GM12872 (cell line): Measurements from ENCODE around the gene NPSR1.

ENCODE experiments used
- TF ChIP-seq, protein P1 (sequence below): IDR thresholded peaks from 3 replicates; pipeline ENCODE4 v1.5.1; 2011; ENCODE audit warnings: low read depth, mild to moderate bottlenecking, low read length, moderate library complexity; ENCODE audit not compliant: insufficient read depth

NPSR1 gene

DNA sequence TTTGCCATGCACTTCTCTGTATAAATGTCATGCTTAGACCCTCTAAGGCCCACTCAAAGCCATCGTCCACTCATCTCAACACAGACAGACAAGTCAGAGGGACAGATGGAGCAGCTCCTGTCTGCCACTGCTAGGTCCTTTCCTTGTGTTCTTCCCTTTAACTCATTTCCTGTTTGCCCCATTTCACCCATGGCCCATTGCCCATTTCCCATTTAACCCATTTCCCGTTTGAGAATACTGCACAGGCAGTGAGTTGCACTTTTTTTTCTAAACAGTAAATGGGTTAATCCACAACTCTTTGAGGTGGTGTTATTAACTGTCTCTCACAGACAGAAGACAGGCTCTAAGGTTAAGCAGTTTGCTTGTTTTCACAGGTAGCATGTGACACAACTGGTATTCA lies 179.3 kb downstream of the NPSR1 start:
- TF ChIP-seq, protein P1, sequence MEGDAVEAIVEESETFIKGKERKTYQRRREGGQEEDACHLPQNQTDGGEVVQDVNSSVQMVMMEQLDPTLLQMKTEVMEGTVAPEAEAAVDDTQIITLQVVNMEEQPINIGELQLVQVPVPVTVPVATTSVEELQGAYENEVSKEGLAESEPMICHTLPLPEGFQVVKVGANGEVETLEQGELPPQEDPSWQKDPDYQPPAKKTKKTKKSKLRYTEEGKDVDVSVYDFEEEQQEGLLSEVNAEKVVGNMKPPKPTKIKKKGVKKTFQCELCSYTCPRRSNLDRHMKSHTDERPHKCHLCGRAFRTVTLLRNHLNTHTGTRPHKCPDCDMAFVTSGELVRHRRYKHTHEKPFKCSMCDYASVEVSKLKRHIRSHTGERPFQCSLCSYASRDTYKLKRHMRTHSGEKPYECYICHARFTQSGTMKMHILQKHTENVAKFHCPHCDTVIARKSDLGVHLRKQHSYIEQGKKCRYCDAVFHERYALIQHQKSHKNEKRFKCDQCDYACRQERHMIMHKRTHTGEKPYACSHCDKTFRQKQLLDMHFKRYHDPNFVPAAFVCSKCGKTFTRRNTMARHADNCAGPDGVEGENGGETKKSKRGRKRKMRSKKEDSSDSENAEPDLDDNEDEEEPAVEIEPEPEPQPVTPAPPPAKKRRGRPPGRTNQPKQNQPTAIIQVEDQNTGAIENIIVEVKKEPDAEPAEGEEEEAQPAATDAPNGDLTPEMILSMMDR, result no peak

DNA sequence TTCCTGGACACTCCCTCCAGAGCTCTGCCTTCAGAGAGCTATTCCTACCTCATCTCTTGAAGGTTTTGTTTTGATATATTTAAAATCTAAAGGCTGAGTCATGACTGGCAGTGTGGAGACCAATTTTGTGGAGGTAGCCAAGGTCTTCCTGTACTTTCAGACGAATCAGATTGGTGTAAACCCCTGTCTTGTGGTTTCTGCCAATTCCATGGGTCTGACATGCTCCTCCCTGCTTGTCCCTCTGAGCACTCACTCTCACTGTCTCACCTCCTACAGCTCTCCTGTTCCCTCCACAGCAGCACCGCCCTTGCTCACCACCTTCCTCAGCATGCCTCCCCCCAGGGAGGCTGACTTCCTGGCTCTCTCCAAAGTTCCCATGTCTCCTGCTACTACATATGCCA lies 179.8 kb downstream of the NPSR1 start:
- TF ChIP-seq, protein P1, result no peak

DNA sequence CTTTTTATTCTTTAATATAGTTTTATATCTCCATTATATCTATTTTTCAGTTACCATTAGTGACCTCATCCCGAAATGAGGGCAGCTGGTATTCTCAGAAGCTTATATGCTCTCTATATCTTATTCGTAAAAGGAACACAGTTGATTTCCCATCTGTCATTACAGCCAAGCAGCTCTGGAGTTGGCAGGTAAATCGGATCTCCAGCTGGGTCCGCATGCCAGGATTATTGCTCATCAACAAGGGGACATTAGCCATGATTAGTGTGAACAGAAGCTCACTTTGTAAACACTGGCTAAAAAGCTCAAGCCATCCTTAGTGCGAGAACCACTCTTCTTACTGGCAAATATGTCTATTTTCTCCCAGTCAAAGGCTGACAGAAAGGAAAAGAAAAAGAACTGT lies 180.3 kb downstream of the NPSR1 start:
- TF ChIP-seq, protein P1, result no peak

DNA sequence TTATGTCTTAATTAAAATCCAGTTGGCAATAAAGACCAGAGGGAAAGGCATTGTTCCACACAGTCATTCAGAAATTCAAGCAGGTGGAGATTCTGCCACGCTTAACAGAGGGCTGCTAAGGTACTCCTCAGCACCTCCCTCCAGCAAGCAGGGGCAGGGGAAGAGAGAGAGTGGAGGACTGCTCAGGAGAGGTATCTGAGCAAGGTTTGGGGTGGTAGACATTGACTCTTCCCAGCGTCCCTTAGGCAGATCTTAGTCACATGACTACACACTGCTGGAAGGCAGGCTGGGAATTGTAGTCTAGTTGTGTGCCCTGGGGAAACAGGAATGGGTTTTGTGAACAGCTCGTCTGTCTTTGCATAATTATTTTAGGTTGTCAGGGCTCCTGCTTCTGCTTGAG lies 181.6 kb downstream of the NPSR1 start:
- TF ChIP-seq, protein P1, result no peak

DNA sequence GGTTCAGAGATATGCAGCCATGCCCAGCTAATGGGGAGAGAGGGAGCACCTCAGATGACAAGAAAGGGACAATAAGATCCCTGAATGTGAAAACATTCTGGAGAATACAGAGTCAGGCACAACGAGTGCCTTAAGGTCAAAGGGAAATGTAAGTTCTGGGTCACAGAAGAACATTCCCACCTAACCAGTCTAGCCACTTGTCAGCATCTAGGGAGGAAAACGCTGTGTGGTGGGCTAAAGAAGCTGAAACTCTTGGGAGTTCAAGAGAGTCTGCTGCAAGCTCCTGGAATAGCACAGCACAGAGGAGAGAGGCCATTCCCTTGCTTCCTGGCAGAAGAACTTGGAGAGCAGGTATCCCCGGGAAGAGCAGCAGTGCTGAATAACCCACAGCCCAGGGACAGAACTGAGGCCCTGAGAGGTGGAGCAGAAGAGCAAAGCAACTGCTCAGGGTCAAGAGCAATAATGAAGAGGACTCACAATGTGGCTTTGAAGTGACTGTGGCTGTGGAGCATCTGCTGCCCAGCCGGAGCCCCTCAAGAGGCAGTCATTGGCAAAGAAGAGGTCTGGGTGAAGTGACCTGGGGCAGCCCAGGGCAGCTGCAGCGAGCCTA lies 182.3 kb downstream of the NPSR1 start:
- TF ChIP-seq, protein P1, result no peak

DNA sequence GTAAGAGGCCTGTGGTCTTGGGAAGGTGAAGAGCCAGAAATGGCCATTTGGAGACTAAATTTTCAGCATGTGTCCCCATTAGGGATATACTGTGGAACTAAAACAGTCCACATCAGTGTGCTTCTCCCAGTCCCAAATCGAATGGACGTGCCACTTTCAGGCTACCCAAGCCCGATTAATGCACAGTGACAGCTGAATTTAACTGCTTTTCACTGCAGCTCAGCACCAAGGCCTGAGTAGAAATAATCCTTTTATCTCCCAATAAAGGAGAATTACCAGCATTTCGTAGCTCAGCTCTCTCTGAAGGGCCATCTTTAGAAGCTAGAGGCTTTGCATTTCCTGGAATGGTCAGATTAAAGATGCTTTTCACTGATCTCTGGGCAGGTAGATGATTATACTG lies 183.3 kb downstream of the NPSR1 start:
- TF ChIP-seq, protein P1, result no peak

DNA sequence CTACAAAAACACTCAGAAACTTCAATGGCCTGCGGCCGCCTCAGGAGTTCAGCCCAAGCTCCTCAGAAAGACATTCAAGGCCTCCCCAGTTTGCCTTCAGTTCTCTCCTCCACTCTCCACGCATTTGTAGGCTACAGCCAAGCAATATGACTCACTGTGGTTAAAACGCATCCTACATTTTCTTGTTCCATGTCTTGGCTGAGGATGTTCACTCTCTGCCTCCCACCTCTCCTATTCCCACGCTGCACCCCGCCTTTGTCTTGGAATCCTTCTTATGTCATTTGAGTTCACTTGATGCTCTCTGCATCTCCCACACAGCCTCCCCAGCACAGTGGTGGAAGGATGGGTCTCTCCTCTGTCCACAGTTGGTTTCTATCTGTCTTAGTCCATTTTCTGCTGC lies 184.8 kb downstream of the NPSR1 start:
- TF ChIP-seq, protein P1, result no peak
